ENCODE results near the gene MFAP3L. TPM values are rescaled to one million over a fixed set of nuclear protein-coding genes. Genes with fewer than 3 reads are reported as not detected.

The MFAP3L gene
- total RNA-seq, result 1 to 10 TPM in 2 of 5 donors, under 1 TPM in 2, not detected in 1; 0.29 to 2.4 (median 0.81) TPM
- polyA plus RNA-seq, result 1 to 10 TPM in 1 of 3 donors, under 1 TPM in 2; 0.31 to 1.4 (median 0.53) TPM
- long read RNA-seq, donor 1, result 0 reads
- long read RNA-seq, donor 2, result 0 reads
- long read RNA-seq, donor 3, result 0 reads
- long read RNA-seq, donor 4, result 0 reads
- long read RNA-seq, donor 5, full-length matches to known transcripts, result 1 of 1 reads
- long read RNA-seq, donor 5, partial matches to known transcripts, result 0 of 1 reads
- long read RNA-seq, donor 5, other reads (novel, unspliced or antisense), result 0 of 1 reads
- long read RNA-seq, donor 6, result 0 reads
- long read RNA-seq, donor 7, result 0 reads
- long read RNA-seq, donor 8, result 0 reads
- long read RNA-seq, donor 9, result 0 reads
- long read RNA-seq, donor 10, result 0 reads

DNA sequence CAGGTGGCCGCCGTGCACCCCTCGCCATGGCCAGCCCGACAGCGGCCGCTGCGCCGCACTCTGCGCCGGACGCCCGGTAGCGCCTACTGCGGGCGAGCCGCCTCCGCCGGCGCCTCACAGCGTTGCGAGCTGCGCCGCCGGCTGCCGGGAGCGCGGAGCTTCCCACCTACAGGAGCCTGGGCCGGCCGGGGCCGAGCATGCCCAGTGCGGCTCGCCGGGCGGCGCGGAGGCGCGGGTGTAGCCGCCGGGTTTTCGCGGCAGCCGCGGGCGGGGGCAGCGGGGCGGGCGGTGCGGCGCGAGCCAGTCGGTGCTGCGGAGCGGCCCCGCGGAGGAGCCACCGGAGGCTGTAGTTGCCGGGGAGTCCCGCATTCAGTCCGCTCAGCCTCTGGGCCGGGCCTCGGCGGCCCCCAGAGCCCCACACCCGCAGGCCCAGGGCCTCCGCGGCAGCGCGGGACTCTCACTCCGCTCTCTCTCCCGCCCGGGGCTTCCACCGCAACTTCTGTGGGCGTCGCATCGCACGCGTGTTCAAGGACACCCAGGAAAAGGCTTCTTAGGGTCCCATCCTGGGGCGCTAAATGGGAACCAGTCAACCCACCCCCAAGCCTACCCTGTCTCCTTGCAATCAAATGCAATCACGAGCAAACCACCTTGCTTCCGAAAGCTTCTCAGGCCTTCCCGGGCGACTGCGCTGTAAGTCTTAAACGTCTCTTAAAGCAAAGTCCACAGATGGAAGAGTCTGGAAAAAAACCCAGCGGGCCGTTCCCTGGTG, at the start of gene MFAP3L:
Gene MFAP3L, minus strand, starts transcription at position 143 of the 769 bp plus-strand sequence. CDS start 20,518 bp downstream, outside the sequence.
- Histone ChIP-seq H3K4me1 (peaks cover 4 to 15% (median 8%) of the 10 kb centered on the region in 4 donors), H3K27me3 (peaks cover 0 to 8% (median 6%) of the 10 kb centered on the region in 3 donors), H3K27ac (peak within 1 kb of the TSS; percentile 85 to 92 (median 89)), H3K9me3 (no peaks in the 10 kb centered on the region), H3K4me3 (peak within 1 kb of the TSS; percentile 72 to 87 (median 82)), H3K36me3 (no peaks in the 10 kb centered on the region)
- TF ChIP-seq POLR2A (IDR thresholded peaks at IDR 0.05) (no peak), POLR2AphosphoS5 (IDR thresholded peaks at IDR 0.05) (peak in 1 of 3 donors; percentile 58)
- intact Hi-C loops (cut with DNase I; ENCODE audit: low total_unique reads), result no loop called here
- whole genome bisulfite sequencing, 5 donors, result 0 to 1% (median 1%) methylated on average over 9 to 86 of the region's 86 CpGs
- peak; percentile 92 to 97 for DNase-seq

DNA sequence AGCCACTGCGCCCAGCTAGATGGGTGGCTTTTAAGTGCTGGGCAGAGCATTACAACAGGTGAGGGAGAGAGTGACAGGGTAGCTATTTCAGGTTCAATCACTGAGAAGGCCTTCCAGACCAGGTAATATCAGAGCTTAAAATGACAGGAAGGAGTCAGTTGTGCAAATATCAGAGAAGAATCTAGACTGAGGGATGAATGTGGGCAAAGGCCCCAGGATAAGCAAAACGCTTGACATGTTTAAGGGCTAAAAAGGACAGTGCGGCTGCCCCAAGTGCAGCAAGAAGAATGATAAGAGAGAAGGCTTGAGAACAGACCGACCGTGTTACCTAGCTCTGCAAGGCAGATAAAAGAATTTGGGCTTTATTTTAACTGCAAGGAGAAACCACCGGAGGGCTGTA, 45.0 kb upstream of the MFAP3L start:
- intact Hi-C loops (cut with DNase I; ENCODE audit: low total_unique reads), result no loop called here
- TF ChIP-seq POLR2AphosphoS5 (IDR thresholded peaks at IDR 0.05), result no peak
- no peaks in the 10 kb centered on the region for H3K27me3 ChIP-seq
- peaks cover 0 to 60% (median 36%) of the 10 kb centered on the region in 4 donors for H3K36me3 ChIP-seq
- H3K4me1 ChIP-seq, result no peaks in the 10 kb centered on the region
- H3K9me3 ChIP-seq, result no peaks in the 10 kb centered on the region
- no peak overlapping the region for H3K4me3 ChIP-seq
- WGBS, 5 donors, result 91 to 94% (median 93%) methylated on average over 6 of the region's 6 CpGs
- H3K27ac ChIP-seq, result no peak overlapping the region
- no peak for DNase-seq

DNA sequence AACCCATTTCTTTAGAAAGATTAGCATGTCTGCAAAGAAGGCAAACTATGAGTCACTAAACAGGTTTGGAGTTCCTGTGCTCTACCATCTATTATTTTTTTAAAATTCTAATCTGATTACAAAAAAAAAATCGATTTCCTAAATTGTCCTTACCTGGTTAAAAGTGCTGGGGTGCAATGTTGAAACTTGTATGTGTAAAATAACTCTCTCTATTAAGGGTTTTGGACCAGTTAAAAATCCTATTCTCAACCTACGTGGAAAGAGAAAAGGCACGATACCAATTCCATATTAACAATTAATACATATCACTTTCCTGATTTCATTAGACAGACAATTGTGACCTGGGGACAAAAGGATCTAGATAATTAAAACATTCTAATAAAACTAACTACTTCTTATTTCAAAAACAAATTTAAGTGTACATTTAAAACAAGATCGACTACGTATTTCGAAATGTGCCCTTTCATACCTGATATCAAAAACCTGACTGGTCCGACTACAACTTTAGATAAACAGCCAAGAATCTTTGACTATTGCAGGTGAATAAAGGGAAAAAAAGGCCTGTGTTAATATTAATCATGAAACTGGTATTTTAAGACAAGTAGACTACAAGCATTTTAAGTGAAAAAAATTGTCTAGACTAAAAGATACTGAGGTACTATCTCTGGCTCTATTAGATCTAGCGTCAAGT, 42.4 kb upstream of the MFAP3L start:
- Histone ChIP-seq H3K9me3 (no peaks in the 10 kb centered on the region), H3K4me1 (no peaks in the 10 kb centered on the region), H3K27ac (no peak overlapping the region), H3K36me3 (peaks cover 0 to 64% (median 35%) of the 10 kb centered on the region in 4 donors), H3K4me3 (no peak overlapping the region), H3K27me3 (no peaks in the 10 kb centered on the region)
- intact Hi-C loops (cut with DNase I; ENCODE audit: low total_unique reads), result no loop called here
- TF ChIP-seq CTCF (IDR thresholded peaks at IDR 0.05) (no peak), EP300 (IDR thresholded peaks at IDR 0.05) (no peak), POLR2AphosphoS5 (IDR thresholded peaks at IDR 0.05) (no peak), POLR2A (IDR thresholded peaks at IDR 0.05) (no peak)
- WGBS, 5 donors, result 81 to 87% (median 84%) methylated on average over 8 of the region's 8 CpGs
- DNase-seq, result no peak

- intact Hi-C loops (cut with DNase I; ENCODE audit: low total_unique reads), result no loop called here
- no peaks in the 10 kb centered on the region for H3K4me1 ChIP-seq
- TF ChIP-seq POLR2AphosphoS5 (IDR thresholded peaks at IDR 0.05) (no peak), CTCF (IDR thresholded peaks at IDR 0.05) (no peak), EP300 (IDR thresholded peaks at IDR 0.05) (no peak), POLR2A (IDR thresholded peaks at IDR 0.05) (no peak)
These were observed 33.2 kb upstream of the MFAP3L start for GRCh38 chr4:170059421-170059820.

GRCh38 chr4:170058826-170059225, 32.6 kb upstream of the MFAP3L start:
- H3K4me1 ChIP-seq, result no peaks in the 10 kb centered on the region
- TF ChIP-seq POLR2AphosphoS5 (IDR thresholded peaks at IDR 0.05) (no peak), POLR2A (IDR thresholded peaks at IDR 0.05) (no peak), EP300 (IDR thresholded peaks at IDR 0.05) (no peak), CTCF (IDR thresholded peaks at IDR 0.05) (no peak)
- H3K27me3 ChIP-seq, result no peaks in the 10 kb centered on the region
- DNase-seq, result no peak
- no peak overlapping the region for H3K4me3 ChIP-seq
- intact Hi-C loops (cut with DNase I; ENCODE audit: low total_unique reads), result no loop called here
- WGBS, 5 donors, result 73 to 85% (median 80%) methylated on average over 2 of the region's 2 CpGs
- H3K9me3 ChIP-seq, result no peaks in the 10 kb centered on the region
- peaks cover 0 to 36% (median 4%) of the 10 kb centered on the region in 4 donors for H3K36me3 ChIP-seq
- no peak overlapping the region for H3K27ac ChIP-seq

More at GRCh38 chr4:170059421-170059820, 33.2 kb upstream of the MFAP3L start:
- no peak for DNase-seq
- peaks cover 0 to 39% (median 5%) of the 10 kb centered on the region in 4 donors for H3K36me3 ChIP-seq
- no peaks in the 10 kb centered on the region for H3K27me3 ChIP-seq
- H3K9me3 ChIP-seq, result no peaks in the 10 kb centered on the region
- 81 to 91% (median 88%) methylated on average over 4 of the region's 4 CpGs for WGBS, 5 donors
- H3K27ac ChIP-seq, result no peak overlapping the region
- H3K4me3 ChIP-seq, result no peak overlapping the region

Measured in stomach (tissue), 19 donors.